Erythroblast (primary cell): ENCODE results near the gene ZBTB20.

ENCODE experiments used
- GATA1 ChIP-seq: IDR thresholded peaks from 2 replicates; pipeline ENCODE4 v1.6.1; 2011; ENCODE audit warnings: low read depth, mild to moderate bottlenecking, control low read depth, low read length, moderate library complexity
- POLR2A ChIP-seq: IDR thresholded peaks from 2 replicates; pipeline ENCODE4 v1.6.1; 2011; ENCODE audit warnings: mild to moderate bottlenecking, low read length

- TF ChIP-seq POLR2A (no peak), GATA1 (no peak)
Observed at GRCh38 chr3:114565216-114565615, 581.9 kb downstream of the ZBTB20 start.
